Stimulated activated CD4-positive, alpha-beta T cell treated with anti-CD3 and anti-CD28 coated beads, Interleukin-1b, Interleukin-23, amount 100 ng/mL, for 1 hour (primary cell): ENCODE results near the gene KRTAP10-8.
A peak's percentile ranks its signal among the peaks of the same experiment; 100 is the strongest.
"Not testable (repeated sequence)": the region's sequence is repeated elsewhere in the genome, so short reads cannot be mapped to it uniquely, and the experiment has no call there.

Source experiments
- DNase-seq, 2 donors: peaks; one replicate each; pipeline ENCODE4 v3.0.0-alpha.2; 2020; ENCODE audit warnings: low read depth in 2 of 2

The KRTAP10-8 gene

GRCh38 chr21:44618504-44618903, 6.6 kb downstream of the KRTAP10-8 start:
- no peak for DNase-seq

- peak in 1 of 2 donors; percentile 29 for DNase-seq
Observed at GRCh38 chr21:44618909-44619308, 7.0 kb downstream of the KRTAP10-8 start.

- DNase-seq, result no peak
Observed at GRCh38 chr21:44619886-44620285, 8.0 kb downstream of the KRTAP10-8 start.

GRCh38 chr21:44623575-44623974, 11.7 kb downstream of the KRTAP10-8 start:
- DNase-seq, result no peak

GRCh38 chr21:44625756-44626155, 13.9 kb downstream of the KRTAP10-8 start:
- DNase-seq, result no peak

GRCh38 chr21:44626262-44626661, 14.4 kb downstream of the KRTAP10-8 start:
- DNase-seq, result no peak

GRCh38 chr21:44626673-44627143, 14.8 kb downstream of the KRTAP10-8 start, which contains the start of gene KRTAP10-9:
Gene KRTAP10-9, plus strand, starts transcription at chr21:44627093. Its CDS starts 79 bp downstream, at chr21:44627172.
- no peak for DNase-seq

GRCh38 chr21:44627181-44627822, 15.4 kb downstream of the KRTAP10-8 start:
- not testable (repeated sequence) for DNase-seq

GRCh38 chr21:44627831-44628233, 16.0 kb downstream of the KRTAP10-8 start:
- DNase-seq, result not testable (repeated sequence)

- DNase-seq, result no peak
Observed at GRCh38 chr21:44628707-44629391, 17.0 kb downstream of the KRTAP10-8 start.

GRCh38 chr21:44630440-44630839, 18.6 kb downstream of the KRTAP10-8 start:
- DNase-seq, result no peak

- DNase-seq, result no peak
Observed at GRCh38 chr21:44632067-44632466, 20.2 kb downstream of the KRTAP10-8 start.

- no peak for DNase-seq
Observed at GRCh38 chr21:44636209-44637017, 24.5 kb downstream of the KRTAP10-8 start.

GRCh38 chr21:44637018-44637850, 25.4 kb downstream of the KRTAP10-8 start, which contains the start of gene KRTAP10-10:
Gene KRTAP10-10, plus strand, starts transcription at chr21:44637356. Its CDS starts 62 bp downstream, at chr21:44637418.
- no peak for DNase-seq

- DNase-seq, result not testable (repeated sequence)
Observed at GRCh38 chr21:44637851-44638348, 26.0 kb downstream of the KRTAP10-8 start.

- DNase-seq, result not testable (repeated sequence)
Observed at GRCh38 chr21:44638506-44639330, 26.8 kb downstream of the KRTAP10-8 start.

- DNase-seq, result no peak
Observed at GRCh38 chr21:44639331-44639655, 27.4 kb downstream of the KRTAP10-8 start.

GRCh38 chr21:44640761-44641160, 28.9 kb downstream of the KRTAP10-8 start:
- no peak for DNase-seq

GRCh38 chr21:44643741-44644310, 31.9 kb downstream of the KRTAP10-8 start:
- DNase-seq, result no peak

- DNase-seq, result no peak
Observed at GRCh38 chr21:44644878-44645277, 33.0 kb downstream of the KRTAP10-8 start.
